Pulmonary artery endothelial cell (primary cell): ENCODE results near the gene ABCC9. TPM values are rescaled to one million over a fixed set of nuclear protein-coding genes. Genes with fewer than 3 reads are reported as not detected.

ENCODE experiments used
- DNase-seq: peaks from one replicate; pipeline ENCODE4 v3.0.0-alpha.2; 2011; ENCODE audit warnings: low read depth, low spot score
- total RNA-seq: library from RNA; depleted of rRNA; stranded (reverse); fragments of >200 nt; gene quantifications from 2 replicates; pipeline ENCODE4 v1.2.3, GENCODE V29; 2014

ABCC9 gene
- total RNA-seq, 1 donor from 2014 or later = not detected

GRCh38 chr12:21881965-21882364 is 59.3 kb downstream of the ABCC9 start:
- no peak for DNase-seq

GRCh38 chr12:21879312-21879711 is 61.9 kb downstream of the ABCC9 start:
- DNase-seq = no peak

GRCh38 chr12:21877293-21877982 is 63.8 kb downstream of the ABCC9 start:
- DNase-seq = no peak

- no peak for DNase-seq
These were observed 75.4 kb downstream of the ABCC9 start for GRCh38 chr12:21865846-21866245.

GRCh38 chr12:21860534-21860933 is 80.7 kb downstream of the ABCC9 start:
- no peak for DNase-seq

- DNase-seq = no peak
These were observed 81.1 kb downstream of the ABCC9 start for GRCh38 chr12:21860128-21860527.

GRCh38 chr12:21852251-21852650 is 89.0 kb downstream of the ABCC9 start:
- DNase-seq = no peak

GRCh38 chr12:21851151-21851550 is 90.1 kb downstream of the ABCC9 start:
- DNase-seq = no peak

GRCh38 chr12:21850419-21850818 is 90.8 kb downstream of the ABCC9 start:
- no peak for DNase-seq

GRCh38 chr12:21849878-21850277 is 91.3 kb downstream of the ABCC9 start:
- DNase-seq = no peak

GRCh38 chr12:21848192-21848591 is 93.0 kb downstream of the ABCC9 start:
- DNase-seq = no peak

GRCh38 chr12:21843795-21844194 is 97.4 kb downstream of the ABCC9 start:
- no peak for DNase-seq

GRCh38 chr12:21839776-21840175 is 101.5 kb downstream of the ABCC9 start:
- no peak for DNase-seq

- DNase-seq = no peak
These were observed 103.4 kb downstream of the ABCC9 start for GRCh38 chr12:21837847-21838246.

GRCh38 chr12:21831791-21832344 is 109.4 kb downstream of the ABCC9 start:
- DNase-seq = no peak

- no peak for DNase-seq
These were observed 112.4 kb downstream of the ABCC9 start for GRCh38 chr12:21828779-21829178.

- no peak for DNase-seq
These were observed 113.0 kb downstream of the ABCC9 start for GRCh38 chr12:21828136-21828775.

GRCh38 chr12:21827083-21827482 is 114.1 kb downstream of the ABCC9 start:
- DNase-seq = no peak

- DNase-seq = no peak
These were observed 114.7 kb downstream of the ABCC9 start for GRCh38 chr12:21826618-21826910.

GRCh38 chr12:21825886-21826617 is 115.2 kb downstream of the ABCC9 start:
- DNase-seq = no peak

- no peak for DNase-seq
These were observed 117.6 kb downstream of the ABCC9 start for GRCh38 chr12:21823581-21823980.

- DNase-seq = no peak
These were observed 121.5 kb downstream of the ABCC9 start for GRCh38 chr12:21819678-21820077.
